Measurements from ENCODE around the gene IGFBP1. TPM values are rescaled to one million over a fixed set of nuclear protein-coding genes. Genes with fewer than 3 reads are reported as not detected.

IGFBP1 gene
- total and polyA plus RNA-seq, 2 donors (not counting 1 experiment from before 2014, with no cell fraction given), result not detected

GRCh38 chr7:45882465-45882810 is 5.8 kb upstream of the IGFBP1 start:
- peaks cover 0 to 8% (median 3%) of the 10 kb centered on the region in 4 experiments for H3K27me3 ChIP-seq (replicated peaks in 1 of 4; ENCODE audit: control extremely low read depth in 1 of 4, control insufficient read depth in 3 of 4, insufficient read depth in 4 of 4, low read length in 3 of 4)
- ChIA-PET CTCF (no interaction called here), POLR2A (no interaction called here)
- ATAC-seq (ENCODE audit: low read depth) (no peak), DNase-seq (no peak)
- peaks cover 0 to 11% (median 11%) of the 10 kb centered on the region in 3 donors for H3K9me3 ChIP-seq (ENCODE audit: control extremely low read depth in 1 of 3, control insufficient read depth in 2 of 3, insufficient read depth in 1 of 3, low read length in 2 of 3)
- no peaks in the 10 kb centered on the region for H3K79me2 ChIP-seq (ENCODE audit: control insufficient read depth, insufficient read depth, low read length)
- Mint-ChIP-seq H3K9me3 (ENCODE audit: insufficient read depth) (peaks cover 5% of the 10 kb centered on the region), H3K4me3 (no peak overlapping the region), H3K27me3 (peaks cover 43% of the 10 kb centered on the region), H3K27ac (no peak overlapping the region), H3K4me1 (no peaks in the 10 kb centered on the region)
- H4K20me1 ChIP-seq (ENCODE audit: control insufficient read depth, insufficient read depth, low read length, poor library complexity, severe bottlenecking), result no peaks in the 10 kb centered on the region
- intact Hi-C loops (cut with micrococcal nuclease), result no loop called here
- no peak overlapping the region for H3K27ac ChIP-seq (ENCODE audit: low read length in 2 of 2)
- no peak overlapping the region for H3K4me2 ChIP-seq (replicated peaks; ENCODE audit: low read depth, low read length, poor library complexity, severe bottlenecking)
- no peak overlapping the region for H3K4me3 ChIP-seq (ENCODE audit: control extremely low read depth in 1 of 5, extremely low read depth in 1 of 5, insufficient read depth in 1 of 5, low read depth in 2 of 5, low read length in 4 of 5)
- H2AFZ ChIP-seq (ENCODE audit: insufficient read depth, low read depth, low read length, poor library complexity, severe bottlenecking), result no peak overlapping the region
- no peak overlapping the region for H3K9ac ChIP-seq (ENCODE audit: low read length)
- H3K36me3 ChIP-seq (replicated peaks in 1 of 2; ENCODE audit: control extremely low read depth in 1 of 2, control insufficient read depth in 1 of 2, extremely low read depth in 1 of 2, insufficient read depth in 2 of 2, low read length in 1 of 2), result no peaks in the 10 kb centered on the region
- WGBS (ENCODE audit: insufficient coverage), result 93% methylated on average over 3 of the region's 5 CpGs
- TF ChIP-seq, protein P1, sequence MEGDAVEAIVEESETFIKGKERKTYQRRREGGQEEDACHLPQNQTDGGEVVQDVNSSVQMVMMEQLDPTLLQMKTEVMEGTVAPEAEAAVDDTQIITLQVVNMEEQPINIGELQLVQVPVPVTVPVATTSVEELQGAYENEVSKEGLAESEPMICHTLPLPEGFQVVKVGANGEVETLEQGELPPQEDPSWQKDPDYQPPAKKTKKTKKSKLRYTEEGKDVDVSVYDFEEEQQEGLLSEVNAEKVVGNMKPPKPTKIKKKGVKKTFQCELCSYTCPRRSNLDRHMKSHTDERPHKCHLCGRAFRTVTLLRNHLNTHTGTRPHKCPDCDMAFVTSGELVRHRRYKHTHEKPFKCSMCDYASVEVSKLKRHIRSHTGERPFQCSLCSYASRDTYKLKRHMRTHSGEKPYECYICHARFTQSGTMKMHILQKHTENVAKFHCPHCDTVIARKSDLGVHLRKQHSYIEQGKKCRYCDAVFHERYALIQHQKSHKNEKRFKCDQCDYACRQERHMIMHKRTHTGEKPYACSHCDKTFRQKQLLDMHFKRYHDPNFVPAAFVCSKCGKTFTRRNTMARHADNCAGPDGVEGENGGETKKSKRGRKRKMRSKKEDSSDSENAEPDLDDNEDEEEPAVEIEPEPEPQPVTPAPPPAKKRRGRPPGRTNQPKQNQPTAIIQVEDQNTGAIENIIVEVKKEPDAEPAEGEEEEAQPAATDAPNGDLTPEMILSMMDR (IDR thresholded peaks at IDR 0.05), result no peak
- no peak for TF ChIP-seq EZH2 (IDR thresholded peaks at IDR 0.05; ENCODE audit: borderline replicate concordance, insufficient read depth, low read depth, low read length, poor library complexity, severe bottlenecking)
- H3K4me1 ChIP-seq (ENCODE audit: control insufficient read depth in 2 of 2, insufficient read depth in 2 of 2, low read length in 2 of 2), result no peaks in the 10 kb centered on the region

DNA sequence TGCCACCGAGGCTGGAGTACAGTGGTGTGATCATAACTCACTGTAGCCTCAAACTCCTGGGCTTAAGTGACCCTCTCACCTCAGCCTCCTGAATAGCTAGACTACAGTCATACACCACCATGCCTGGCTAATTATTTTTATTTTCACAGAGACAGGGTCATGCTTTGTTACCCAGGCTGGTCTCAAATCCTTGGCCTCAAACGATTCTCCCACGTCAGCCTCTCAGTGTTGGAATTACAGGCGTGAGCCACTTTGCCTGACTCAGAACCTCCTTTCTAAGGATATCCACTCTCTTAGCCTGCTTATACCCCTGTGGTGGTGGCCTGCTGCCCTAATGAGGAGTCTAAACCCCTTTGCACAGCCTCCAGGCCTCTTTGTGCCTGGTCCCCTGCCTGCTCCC is 4.2 kb upstream of the IGFBP1 start:
- H3K36me3 ChIP-seq (replicated peaks in 1 of 2; ENCODE audit: control extremely low read depth in 1 of 2, control insufficient read depth in 1 of 2, extremely low read depth in 1 of 2, insufficient read depth in 2 of 2, low read length in 1 of 2), result no peaks in the 10 kb centered on the region
- DNase-seq, result no peak
- H2AFZ ChIP-seq (ENCODE audit: insufficient read depth, low read depth, low read length, poor library complexity, severe bottlenecking), result no peak overlapping the region
- intact Hi-C loops (cut with micrococcal nuclease), result no loop called here
- Mint-ChIP-seq H3K4me1 (no peaks in the 10 kb centered on the region), H3K9me3 (ENCODE audit: insufficient read depth) (peaks cover 4% of the 10 kb centered on the region), H3K4me3 (no peak overlapping the region), H3K27me3 (peaks cover 55% of the 10 kb centered on the region), H3K27ac (no peak overlapping the region)
- H3K9me3 ChIP-seq (ENCODE audit: control extremely low read depth in 1 of 3, control insufficient read depth in 2 of 3, insufficient read depth in 1 of 3, low read length in 2 of 3), result peaks cover 0 to 3% (median 0%) of the 10 kb centered on the region in 3 donors
- TF ChIP-seq EZH2 (IDR thresholded peaks at IDR 0.05; ENCODE audit: borderline replicate concordance, insufficient read depth, low read depth, low read length, poor library complexity, severe bottlenecking), result no peak
- TF ChIP-seq, protein P1 (IDR thresholded peaks at IDR 0.05), result no peak
- H3K27me3 ChIP-seq (replicated peaks in 1 of 4; ENCODE audit: control extremely low read depth in 1 of 4, control insufficient read depth in 3 of 4, insufficient read depth in 4 of 4, low read length in 3 of 4), result peaks cover 0 to 20% (median 10%) of the 10 kb centered on the region in 4 experiments
- WGBS (ENCODE audit: insufficient coverage), result 93% methylated on average over 4 of the region's 4 CpGs
- ChIA-PET POLR2A (no interaction called here), CTCF (no interaction called here)
- H4K20me1 ChIP-seq (ENCODE audit: control insufficient read depth, insufficient read depth, low read length, poor library complexity, severe bottlenecking), result no peaks in the 10 kb centered on the region
- H3K9ac ChIP-seq (ENCODE audit: low read length), result no peak overlapping the region
- ATAC-seq (ENCODE audit: low read depth), result no peak
- no peak overlapping the region for H3K27ac ChIP-seq (ENCODE audit: low read length in 2 of 2)
- no peak overlapping the region for H3K4me3 ChIP-seq (ENCODE audit: control extremely low read depth in 1 of 5, extremely low read depth in 1 of 5, insufficient read depth in 1 of 5, low read depth in 2 of 5, low read length in 4 of 5)
- H3K79me2 ChIP-seq (ENCODE audit: control insufficient read depth, insufficient read depth, low read length), result no peaks in the 10 kb centered on the region
- no peak overlapping the region for H3K4me2 ChIP-seq (replicated peaks; ENCODE audit: low read depth, low read length, poor library complexity, severe bottlenecking)
- H3K4me1 ChIP-seq (ENCODE audit: control insufficient read depth in 2 of 2, insufficient read depth in 2 of 2, low read length in 2 of 2), result no peaks in the 10 kb centered on the region

All from B cell (primary cell).